GM21619 (cell line): ENCODE measurements around the gene KLHL6.

Experiments
- ATAC-seq: cut with Tn5 transposase; IDR thresholded peaks from one replicate; pipeline ENCODE4 v1.9.1; 2021; ENCODE audit not compliant: unreplicated experiment

Gene KLHL6

DNA sequence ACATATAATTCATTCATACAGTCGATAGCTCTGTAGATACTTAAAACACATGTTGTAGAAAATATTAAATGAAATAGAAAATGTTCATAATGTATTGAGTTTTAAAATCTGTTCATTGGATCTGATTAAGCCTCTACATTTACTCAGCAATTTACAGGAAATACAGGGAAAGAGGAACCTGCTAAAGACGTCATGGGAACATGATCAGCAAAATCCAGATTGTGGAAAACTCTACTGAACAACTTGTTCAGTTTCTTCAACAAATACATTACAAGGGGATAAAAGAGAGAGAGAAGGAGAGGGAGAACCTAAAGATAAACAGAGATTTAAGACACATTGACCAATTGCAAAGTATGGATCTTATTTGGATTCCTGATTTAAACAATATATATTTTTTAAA is 46.7 kb downstream of the KLHL6 start:
- no peak for ATAC-seq

DNA sequence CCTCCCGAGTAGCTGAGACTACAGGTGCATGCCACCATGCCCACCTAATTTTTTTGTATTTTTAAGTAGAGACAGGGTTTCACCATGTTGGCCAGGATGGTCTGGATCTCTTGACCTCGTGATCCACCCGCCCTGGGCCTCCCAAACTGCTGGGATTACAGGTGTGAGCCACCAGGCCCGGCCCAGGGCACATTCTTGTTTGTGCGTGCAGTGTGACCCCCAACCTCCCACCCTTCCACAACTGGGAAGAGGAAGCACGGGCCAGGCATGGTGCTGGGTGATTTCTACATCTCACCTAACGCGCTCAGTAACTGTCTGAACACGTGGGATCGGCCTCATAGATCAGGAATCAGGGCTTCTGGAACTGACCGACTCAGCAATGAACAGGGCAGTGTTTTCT is 48.0 kb downstream of the KLHL6 start:
- no peak for ATAC-seq

DNA sequence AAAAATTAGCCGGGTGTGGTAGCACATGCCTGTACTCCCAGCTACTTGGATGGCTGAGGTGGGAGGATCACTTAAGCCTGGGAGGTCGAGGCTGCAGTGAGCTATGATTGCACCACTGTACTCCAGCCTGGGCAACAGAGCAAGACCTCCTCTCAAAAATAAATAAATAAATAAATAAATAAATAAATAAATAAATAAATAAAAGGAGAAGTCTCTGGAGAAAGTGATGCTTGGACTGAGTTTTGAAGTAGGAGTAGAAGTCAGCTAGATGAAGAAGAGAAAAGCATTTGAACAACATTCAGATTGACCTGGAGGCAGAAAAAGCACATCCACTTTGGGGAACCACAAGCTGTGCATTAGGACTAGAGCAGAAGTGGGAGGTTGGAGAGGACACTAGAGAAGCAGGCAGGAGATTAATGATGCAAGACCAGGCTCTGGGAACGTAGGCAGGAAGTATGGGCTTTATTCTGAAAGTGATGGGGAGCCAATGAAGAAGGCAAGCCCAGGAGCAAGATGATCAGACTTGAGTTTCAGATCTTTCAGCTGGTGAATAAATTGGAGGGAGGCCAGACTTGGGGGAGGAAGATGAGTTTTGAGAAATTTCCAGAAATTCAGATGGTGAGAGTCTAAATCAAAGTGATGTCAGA is 48.7 kb downstream of the KLHL6 start:
- no peak for ATAC-seq

DNA sequence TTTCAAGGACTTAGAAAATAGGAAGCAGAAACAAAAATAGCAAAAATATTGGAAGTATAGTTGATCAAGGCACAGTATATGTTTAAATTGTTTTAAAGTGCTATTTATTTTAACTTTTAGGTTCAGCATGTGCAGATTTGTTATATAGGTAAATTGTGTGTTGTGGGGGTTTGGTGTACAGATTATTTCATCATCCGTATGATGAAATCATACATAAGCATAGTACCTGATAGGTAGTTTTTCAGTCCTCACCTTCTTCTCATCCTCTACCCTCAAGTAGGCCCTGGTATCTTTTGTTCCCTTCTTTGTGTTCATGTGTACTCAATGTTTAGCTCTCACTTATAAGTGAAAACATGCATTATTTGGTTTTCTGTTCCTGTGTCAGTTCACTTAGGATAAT is 50.9 kb downstream of the KLHL6 start:
- ATAC-seq = no peak

DNA sequence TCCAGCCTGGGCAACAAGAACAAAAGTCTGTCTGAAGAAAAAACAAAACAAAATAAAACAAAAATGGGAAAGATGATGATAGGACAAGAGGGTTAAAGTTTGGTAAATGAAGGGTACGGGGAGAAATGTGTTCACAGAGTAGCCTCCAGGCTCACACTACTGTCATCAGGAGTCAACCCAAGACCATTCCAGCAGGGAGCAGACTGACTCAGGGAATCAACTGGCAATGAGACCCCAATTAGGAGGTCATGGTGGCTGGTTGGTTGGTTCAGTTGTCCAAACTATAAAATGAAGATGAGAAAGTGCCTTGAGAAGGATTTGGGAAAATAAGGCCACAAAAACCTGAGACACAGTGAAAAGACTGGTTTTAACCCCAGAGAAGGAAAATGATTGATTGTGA is 51.8 kb downstream of the KLHL6 start:
- no peak for ATAC-seq

DNA sequence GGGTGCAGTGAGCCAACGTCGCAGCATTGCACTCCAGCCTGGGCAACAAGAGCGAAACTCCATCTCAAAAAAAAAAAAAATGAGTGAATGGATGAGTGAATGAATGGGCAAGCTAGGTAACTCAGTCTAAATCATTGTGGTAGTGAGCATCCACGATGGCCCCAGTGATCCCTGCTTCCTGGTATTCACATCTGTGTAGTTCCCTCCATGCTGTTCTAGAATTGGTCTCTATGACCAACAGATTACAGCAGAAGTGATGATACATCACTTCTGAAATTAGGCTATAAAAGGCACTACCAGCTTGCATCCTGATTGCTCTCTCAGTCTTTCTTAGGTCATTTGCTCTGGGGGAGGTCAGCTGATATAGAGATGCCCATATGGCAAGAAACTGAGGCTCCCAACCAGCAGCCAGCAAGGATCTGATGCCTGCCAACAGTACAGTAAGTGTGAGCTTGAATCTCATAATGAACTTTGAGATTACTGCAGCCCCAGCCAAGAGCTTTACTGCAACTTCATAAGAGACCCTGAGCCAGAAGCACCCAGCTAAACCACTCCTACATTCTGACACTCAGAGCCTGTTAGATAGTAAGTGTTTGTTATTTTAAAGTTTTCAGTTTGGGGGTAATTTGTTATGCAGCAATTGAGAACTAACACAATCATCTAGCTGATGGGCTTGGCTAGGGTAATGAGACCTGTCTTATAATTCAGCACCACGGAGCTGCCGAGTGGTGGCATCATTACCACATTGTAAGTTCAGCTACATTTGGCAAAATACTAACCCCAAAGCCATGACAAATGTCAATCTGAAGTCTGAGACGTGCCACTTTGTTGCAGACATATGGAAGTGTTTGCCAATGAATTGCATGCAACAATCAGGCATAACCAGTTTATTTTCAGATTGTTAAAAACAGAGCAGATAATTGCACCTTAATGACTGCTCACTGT is 53.0 kb downstream of the KLHL6 start:
- no peak for ATAC-seq

- no peak for ATAC-seq
Measured at GRCh38 chr3:183500981-183501704, 54.4 kb downstream of the KLHL6 start.

DNA sequence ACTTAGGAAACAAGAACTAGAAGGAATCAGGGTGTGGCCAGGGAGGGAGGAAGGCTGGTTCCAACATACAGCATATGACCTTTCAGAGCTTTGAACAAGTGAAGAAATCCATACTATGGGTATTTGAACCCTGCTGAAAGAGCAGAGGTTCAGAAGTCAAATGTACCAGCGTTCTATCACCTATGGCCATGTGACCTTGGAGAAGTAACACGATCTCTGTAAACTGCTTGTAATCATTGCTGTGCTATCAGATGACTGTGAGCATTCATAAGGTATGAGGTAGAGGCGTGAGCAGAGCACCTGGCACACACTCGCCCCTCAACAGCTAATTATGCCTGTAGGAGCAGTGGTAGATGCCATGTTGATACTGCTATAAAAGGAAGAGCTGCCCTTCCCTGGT is 55.2 kb downstream of the KLHL6 start:
- no peak for ATAC-seq

DNA sequence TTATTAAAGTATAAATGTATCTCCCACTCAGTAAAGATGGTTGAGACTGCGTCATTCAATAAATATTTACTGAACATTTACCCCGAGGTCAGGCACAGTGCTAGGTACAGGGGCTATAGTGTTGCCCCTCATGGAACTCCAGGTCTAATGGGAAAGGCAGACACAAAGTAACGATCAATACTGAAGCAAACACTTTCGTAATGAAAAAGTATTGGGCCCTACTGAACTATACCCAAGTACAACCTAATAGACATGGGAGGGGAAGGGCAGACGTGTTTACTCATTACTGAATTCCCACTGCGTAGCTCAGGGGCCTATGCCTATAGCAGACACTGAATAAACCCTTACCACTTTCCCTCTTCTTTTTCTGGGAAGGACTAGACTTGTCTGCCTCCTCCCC is 56.9 kb downstream of the KLHL6 start:
- ATAC-seq = no peak

DNA sequence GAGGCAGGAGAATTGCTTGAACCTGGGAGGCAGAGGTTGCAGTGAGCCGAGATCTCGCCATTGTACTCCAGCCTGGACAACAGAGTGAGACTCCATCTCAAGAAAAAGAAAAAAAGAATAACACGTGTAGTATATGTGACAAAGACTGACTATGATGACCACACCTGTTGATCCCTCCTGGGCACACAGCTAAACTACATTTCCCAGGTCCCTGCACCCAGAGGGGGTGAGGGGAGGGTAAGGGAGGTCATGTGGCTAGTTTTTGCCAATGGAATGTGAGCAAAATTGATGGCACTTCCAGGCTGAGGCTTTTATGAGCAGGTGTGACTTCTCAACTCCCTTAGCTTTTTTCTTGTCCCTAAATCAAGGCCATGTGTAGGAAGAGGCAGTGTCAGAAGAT is 58.2 kb downstream of the KLHL6 start:
- no peak for ATAC-seq

DNA sequence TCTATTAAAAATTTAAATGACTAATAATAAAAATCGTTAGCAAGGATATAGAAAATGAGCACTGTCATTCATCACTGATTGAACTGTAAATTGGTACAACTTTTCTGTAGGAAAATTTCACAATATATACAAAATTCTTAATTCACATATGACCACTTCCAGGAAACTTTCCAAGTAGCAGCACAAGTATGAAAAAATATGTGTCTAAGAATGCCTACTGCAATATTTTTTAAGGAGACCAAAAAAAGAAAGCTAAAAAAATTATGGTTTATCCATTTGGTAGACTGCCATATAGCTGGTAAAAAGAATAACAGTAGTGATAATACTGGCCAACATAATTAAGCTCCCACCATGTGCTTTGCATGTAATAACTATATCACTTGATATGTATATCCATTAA is 59.2 kb downstream of the KLHL6 start:
- no peak for ATAC-seq

- ATAC-seq = no peak
Measured at GRCh38 chr3:183494341-183494740, 61.2 kb downstream of the KLHL6 start.

DNA sequence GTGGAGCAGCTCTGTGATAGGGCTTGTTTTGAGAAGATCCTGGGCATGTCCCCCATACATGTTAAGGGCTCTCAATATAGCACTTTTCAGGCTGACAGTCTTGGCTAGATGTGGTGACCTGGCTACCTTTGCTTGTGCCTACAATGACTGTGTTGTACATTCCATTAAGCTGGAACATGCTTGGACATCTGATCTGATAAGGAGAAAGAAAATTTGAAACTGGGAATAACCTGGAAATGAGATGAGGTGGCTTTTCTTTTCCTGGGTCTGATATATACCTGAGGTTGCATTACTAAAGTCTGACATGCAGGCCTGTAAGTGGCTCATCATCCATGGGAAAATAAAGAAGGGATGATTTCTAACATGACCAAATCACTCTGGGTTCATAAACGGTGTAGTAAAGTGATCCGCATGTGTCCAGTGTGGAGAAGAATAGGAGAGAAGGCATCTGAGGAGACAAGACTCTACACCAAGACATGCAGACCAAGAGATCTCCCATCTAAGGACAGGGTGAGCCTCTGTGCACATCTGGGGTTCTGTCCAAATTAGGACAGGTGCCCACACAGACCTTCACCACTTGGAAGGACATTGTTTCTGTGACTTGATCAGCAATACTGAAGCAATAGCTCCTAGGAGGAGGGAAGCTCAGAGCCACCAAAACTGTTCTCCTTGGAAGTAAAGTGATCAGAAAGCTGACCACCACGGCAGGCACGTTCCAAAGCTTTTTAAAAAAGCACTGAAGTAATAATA is 62.0 kb downstream of the KLHL6 start:
- ATAC-seq = no peak

DNA sequence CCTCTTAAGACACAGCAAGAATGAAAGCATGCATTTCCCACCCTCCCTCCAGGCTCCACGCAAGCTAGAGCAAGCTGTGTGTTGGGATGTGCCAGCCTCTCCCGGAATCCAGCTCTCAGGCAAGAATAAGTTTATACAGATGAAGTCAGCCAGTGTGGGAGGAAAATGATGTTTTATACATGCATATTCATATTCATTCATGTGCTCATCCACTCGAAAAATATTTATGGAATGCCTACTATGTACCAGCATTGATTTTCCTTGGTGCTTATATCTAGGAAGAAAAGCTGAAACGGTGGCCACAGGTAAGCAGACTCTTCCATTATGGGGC is 62.7 kb downstream of the KLHL6 start:
- no peak for ATAC-seq

DNA sequence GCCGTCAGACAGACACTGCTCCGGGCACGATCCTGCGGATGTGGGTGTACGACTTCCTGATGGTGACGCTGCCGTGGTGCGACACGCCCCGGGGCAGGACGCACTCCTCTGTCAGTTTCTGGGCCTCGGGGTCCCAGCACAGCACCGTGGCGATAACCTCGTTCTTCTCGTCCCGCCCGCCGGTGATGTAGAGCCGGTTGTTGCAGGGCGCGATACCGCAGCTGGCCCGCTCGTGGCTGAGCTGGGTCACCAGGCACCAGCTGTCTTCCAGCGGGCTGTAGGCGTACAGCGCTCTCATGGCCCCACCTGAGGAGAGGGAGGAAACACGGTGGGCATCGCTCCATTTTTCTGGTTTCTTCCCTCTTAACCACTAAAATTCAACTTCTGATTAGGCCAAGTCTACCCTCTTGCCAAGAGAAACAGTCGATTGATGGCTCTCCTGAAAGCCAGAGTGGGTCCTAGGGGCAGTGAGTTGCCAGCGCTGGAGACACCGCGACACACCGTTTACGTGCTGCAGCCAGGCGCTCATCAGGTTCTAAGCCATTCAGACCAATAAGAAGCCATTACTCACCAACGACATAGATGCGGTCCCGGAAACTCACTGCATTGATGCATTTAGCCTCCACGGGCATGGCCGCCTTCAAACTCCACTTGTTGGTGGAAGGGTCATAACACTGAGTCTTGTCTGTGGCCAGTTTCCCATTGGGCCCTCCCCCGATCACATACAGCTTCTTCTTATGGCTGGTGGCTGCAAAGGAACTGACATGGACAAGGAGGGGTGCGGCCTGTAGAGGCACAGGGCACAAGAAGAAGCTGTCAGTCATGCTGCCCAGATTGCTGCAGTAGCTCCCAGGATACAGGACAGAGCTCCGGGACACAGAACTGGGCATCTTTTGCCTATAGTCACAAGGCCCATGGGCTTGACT is 63.3 kb downstream of the KLHL6 start:
- no peak for ATAC-seq

DNA sequence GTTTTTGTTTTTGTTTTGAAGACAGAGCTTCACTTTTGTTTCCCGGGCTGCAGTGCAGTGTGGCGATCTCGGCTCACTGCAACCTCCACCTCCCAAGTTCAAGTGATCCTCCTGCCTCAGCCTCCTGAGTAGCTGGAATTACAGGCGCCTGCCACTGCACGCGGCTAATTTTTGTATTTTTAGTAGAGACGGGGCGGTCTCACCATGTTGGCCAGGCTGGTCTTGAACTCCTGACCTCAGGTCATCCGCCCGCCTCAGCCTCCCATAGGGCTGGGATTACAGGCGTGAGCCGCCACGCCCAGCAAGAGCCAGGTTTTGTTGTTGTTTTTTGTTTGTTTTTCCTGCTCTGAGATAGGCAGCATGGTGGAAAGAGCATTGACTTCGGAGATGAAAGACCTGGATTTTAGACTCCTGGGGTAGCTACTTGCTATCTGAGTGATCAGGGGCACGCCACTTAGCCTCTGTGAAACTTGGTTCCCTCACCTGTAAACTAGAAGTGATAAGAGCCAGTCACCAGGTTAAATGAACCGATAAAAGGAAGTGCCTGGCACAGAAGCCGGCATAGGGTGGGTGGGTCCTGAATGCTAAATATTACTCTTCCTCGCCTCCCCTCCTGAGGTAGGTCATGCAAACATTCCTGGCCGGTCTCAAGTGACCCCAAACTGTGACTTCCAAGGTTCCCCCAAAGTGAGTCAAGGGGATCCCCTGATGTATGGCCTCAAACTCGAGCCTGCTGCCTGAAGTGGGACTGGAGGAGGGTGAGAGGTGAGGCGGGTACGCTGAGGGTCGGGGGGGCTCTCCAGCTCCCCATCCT is 64.2 kb downstream of the KLHL6 start:
- no peak for ATAC-seq

GRCh38 chr3:183490653-183491052 is 64.9 kb downstream of the KLHL6 start:
- no peak for ATAC-seq

DNA sequence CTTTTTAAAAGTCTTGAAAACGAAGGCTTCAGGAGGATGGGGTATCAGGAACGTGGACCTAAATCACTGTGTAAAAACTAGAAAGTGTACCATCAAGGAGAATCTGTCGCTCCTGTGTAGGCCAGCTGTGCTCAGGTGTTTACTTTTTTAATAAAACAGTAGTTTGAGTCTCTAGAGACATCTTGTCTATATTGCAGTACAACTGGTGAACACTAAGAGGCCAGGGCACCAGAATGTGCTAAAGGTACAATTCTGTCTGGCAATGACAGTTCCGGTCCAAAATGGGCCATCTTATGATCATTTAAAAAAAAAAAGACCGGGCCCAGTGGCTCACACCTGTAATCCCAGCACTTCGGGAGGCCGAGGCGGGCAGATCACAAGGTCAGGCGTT is 65.3 kb downstream of the KLHL6 start:
- ATAC-seq = no peak

DNA sequence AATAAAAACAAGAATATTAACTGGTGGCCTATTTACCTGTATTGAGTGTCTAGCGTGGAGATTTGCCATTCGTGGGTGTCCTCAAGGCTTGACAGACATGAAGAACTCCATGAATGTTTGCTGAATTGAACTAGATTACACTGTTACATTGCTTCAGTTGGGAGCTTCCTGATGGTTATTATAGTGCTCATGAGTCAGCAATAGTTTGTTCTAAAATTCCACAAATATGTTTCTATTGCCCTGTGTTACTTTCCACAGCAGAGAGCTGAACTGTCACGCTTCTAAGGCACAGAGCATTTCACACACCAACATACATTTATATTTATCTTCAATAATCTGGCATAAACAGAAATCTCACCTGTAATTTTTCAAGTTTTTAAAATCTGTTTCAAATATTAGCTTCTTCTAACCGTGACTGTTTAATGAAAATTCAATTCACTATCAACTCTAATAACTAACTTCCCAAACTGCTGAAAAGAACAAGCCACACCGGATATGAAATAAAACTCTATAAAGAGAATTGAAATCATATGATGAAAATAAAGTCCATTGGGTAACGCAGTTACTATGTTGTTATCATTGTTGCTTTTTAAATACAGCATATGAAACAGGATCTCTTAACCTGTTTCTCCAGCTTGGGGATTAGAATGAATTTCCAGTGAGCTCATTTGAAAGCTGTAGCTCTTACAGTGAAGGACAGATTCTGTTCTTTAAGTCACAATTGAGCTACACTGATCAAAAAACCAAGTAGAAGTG is 65.9 kb downstream of the KLHL6 start:
- no peak for ATAC-seq
